SU-DHL-6 (cell line): ENCODE data around the gene PDE7B.

Experiments used
- H2AFZ ChIP-seq: fragments of 200-600 bp; sonication (generic); 2 replicates; pipeline ENCODE4 v1.6.1; 2014; ENCODE audit warnings: low read depth, mild to moderate bottlenecking, moderate library complexity, mixed read lengths, antibody characterized with exemption, low read length; ENCODE audit not compliant: severe bottlenecking
- H3F3A ChIP-seq: fragments of 200-600 bp; shearing (Covaris generic); 2 replicates; pipeline ENCODE4 v1.6.0; 2016; ENCODE audit warnings: antibody characterized with exemption, mild to moderate bottlenecking; ENCODE audit not compliant: insufficient read depth
- H3K27ac ChIP-seq: fragments of 200-600 bp; sonication (generic); 2 replicates; pipeline ENCODE4 v1.5.1; 2016; ENCODE audit warnings: low read depth, mild to moderate bottlenecking, low read length, moderate library complexity, mixed read lengths
- H3K27me3 ChIP-seq: fragments of 200-600 bp; sonication (generic), shearing (Covaris generic); 2 replicates; pipeline ENCODE4 v1.6.0; 2014; ENCODE audit warnings: mild to moderate bottlenecking, low read length
- H3K36me3 ChIP-seq: fragments of 200-600 bp; sonication (generic); 2 replicates; pipeline ENCODE4 v1.6.1; 2014; ENCODE audit warnings: mild to moderate bottlenecking, low read length, mixed read lengths
- H3K4me2 ChIP-seq: fragments of 300-600, 200-600 bp; shearing (Covaris generic), sonication (generic); 2 replicates; pipeline ENCODE4 v1.6.0; 2014; ENCODE audit warnings: low read length, low read depth, mild to moderate bottlenecking; ENCODE audit not compliant: poor library complexity, severe bottlenecking
- H3K4me3 ChIP-seq: fragments of 200-600 bp; sonication (generic); 2 replicates; pipeline ENCODE4 v1.5.1; 2014; ENCODE audit warnings: antibody characterized with exemption, low read length, mild to moderate bottlenecking, mixed read lengths; ENCODE audit not compliant: insufficient read depth, poor library complexity, severe bottlenecking
- H3K79me2 ChIP-seq: fragments of 200-600 bp; sonication (generic); 2 replicates; pipeline ENCODE4 v1.6.1; 2014; ENCODE audit warnings: mild to moderate bottlenecking, low read length, moderate library complexity; ENCODE audit not compliant: insufficient read depth
- H3K9ac ChIP-seq: fragments of 200-600 bp; sonication (generic); 2 replicates; pipeline ENCODE4 v1.7.0; 2014; ENCODE audit warnings: mild to moderate bottlenecking, low read length
- H3K9me2 ChIP-seq: fragments of 200-600 bp; sonication (generic); replicated peaks from 2 replicates; pipeline ENCODE4 v1.6.1; 2014; ENCODE audit warnings: low read length; ENCODE audit not compliant: insufficient read depth
- H3K9me3 ChIP-seq: fragments of 200-600 bp; sonication (generic); 2 replicates; pipeline ENCODE4 v1.6.1; 2014; ENCODE audit warnings: low read length, mixed read lengths; ENCODE audit not compliant: insufficient read depth
- H4K20me1 ChIP-seq: fragments of 200-600 bp; sonication (generic); 2 replicates; pipeline ENCODE4 v1.6.1; 2014; ENCODE audit warnings: low read depth, mild to moderate bottlenecking, antibody characterized with exemption, low read length, moderate library complexity, mixed read lengths
- EZH2phosphoT487 ChIP-seq: fragments of 200-600 bp; sonication (generic), shearing (Covaris generic); conservative IDR thresholded peaks from 2 replicates; pipeline ENCODE4 v1.6.1; 2018; ENCODE audit warnings: mild to moderate bottlenecking, antibody characterized with exemption, low read length, moderate library complexity, mixed read lengths
- TF ChIP-seq, protein P1 (sequence below): fragments of 200-600 bp; sonication (generic); IDR thresholded peaks from one replicate; pipeline ENCODE4 v1.5.1; 2017; ENCODE audit warnings: antibody characterized with exemption, mild to moderate bottlenecking, low read length, moderate library complexity; ENCODE audit not compliant: insufficient read depth, poor library complexity, severe bottlenecking

PDE7B gene

DNA sequence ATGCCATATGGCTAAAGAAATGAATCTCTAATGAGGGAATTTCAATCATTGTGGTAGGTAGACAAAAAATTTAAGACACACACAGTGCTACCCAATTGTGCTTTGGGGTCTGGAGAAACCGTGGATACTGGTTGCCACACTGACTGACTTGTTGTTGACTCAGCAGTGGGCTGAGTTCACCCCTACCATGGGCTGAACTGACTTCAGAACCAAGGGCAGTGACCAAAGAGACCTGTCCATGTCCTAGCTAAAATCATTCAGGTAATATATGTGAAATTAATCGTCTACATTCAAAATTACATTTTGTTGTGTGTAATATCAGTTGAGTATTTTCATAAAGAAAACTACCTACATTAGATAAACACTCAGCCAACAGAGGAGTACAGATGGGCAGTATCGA, 131.6 kb downstream of the PDE7B start:
- Histone ChIP-seq H3K36me3 (no peaks in the 10 kb centered on the region), H3K4me2 (no peak overlapping the region), H3K27ac (no peak overlapping the region), H3K79me2 (no peaks in the 10 kb centered on the region), H3K27me3 (no peaks in the 10 kb centered on the region), H3K9ac (no peak overlapping the region), H3K9me2 (no peaks in the 10 kb centered on the region), H3K4me3 (no peak overlapping the region), H3F3A (no peaks in the 10 kb centered on the region), H4K20me1 (no peaks in the 10 kb centered on the region), H2AFZ (no peak overlapping the region), H3K9me3 (no peaks in the 10 kb centered on the region)
- TF ChIP-seq, protein P1, sequence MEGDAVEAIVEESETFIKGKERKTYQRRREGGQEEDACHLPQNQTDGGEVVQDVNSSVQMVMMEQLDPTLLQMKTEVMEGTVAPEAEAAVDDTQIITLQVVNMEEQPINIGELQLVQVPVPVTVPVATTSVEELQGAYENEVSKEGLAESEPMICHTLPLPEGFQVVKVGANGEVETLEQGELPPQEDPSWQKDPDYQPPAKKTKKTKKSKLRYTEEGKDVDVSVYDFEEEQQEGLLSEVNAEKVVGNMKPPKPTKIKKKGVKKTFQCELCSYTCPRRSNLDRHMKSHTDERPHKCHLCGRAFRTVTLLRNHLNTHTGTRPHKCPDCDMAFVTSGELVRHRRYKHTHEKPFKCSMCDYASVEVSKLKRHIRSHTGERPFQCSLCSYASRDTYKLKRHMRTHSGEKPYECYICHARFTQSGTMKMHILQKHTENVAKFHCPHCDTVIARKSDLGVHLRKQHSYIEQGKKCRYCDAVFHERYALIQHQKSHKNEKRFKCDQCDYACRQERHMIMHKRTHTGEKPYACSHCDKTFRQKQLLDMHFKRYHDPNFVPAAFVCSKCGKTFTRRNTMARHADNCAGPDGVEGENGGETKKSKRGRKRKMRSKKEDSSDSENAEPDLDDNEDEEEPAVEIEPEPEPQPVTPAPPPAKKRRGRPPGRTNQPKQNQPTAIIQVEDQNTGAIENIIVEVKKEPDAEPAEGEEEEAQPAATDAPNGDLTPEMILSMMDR, result no peak
- TF ChIP-seq EZH2phosphoT487, result no peak

DNA sequence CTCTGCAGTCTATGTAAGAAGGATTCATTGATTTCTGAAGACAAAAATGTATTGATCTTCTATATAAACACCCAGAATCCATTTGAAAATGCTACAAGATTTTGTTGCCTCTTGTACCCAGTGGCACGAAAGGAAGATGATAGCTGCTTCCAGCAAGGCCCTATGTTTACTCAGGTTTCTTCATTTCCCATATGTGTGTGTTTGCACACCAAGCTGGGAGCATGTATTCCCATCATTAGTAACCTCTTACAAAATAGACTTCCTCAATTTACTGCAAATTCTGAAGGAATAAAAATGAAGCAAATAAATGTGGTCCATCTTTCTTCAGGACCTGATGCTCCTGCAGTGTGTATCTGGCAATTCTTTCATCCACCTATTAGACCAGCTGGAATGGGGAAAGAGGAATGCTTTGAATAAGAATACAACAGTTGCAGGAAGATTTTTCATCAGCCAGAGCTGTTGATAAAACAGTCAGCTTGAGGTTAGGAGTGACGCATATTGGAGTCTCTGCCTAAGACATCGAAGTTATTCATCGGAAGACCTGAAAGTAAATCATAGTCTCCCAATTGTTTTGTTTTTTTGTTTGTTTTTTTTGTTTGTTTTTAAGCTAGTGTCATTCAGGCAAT, 132.3 kb downstream of the PDE7B start:
- no peak overlapping the region for H3K27ac ChIP-seq
- no peak overlapping the region for H3K4me3 ChIP-seq
- H2AFZ ChIP-seq, result no peak overlapping the region
- H3K9ac ChIP-seq, result no peak overlapping the region
- no peaks in the 10 kb centered on the region for H3K36me3 ChIP-seq
- no peaks in the 10 kb centered on the region for H3K79me2 ChIP-seq
- no peaks in the 10 kb centered on the region for H3K9me3 ChIP-seq
- no peaks in the 10 kb centered on the region for H3F3A ChIP-seq
- no peaks in the 10 kb centered on the region for H3K27me3 ChIP-seq
- no peaks in the 10 kb centered on the region for H4K20me1 ChIP-seq
- no peak overlapping the region for H3K4me2 ChIP-seq
- no peaks in the 10 kb centered on the region for H3K9me2 ChIP-seq
- no peak for TF ChIP-seq EZH2phosphoT487
- TF ChIP-seq, protein P1, result no peak

DNA sequence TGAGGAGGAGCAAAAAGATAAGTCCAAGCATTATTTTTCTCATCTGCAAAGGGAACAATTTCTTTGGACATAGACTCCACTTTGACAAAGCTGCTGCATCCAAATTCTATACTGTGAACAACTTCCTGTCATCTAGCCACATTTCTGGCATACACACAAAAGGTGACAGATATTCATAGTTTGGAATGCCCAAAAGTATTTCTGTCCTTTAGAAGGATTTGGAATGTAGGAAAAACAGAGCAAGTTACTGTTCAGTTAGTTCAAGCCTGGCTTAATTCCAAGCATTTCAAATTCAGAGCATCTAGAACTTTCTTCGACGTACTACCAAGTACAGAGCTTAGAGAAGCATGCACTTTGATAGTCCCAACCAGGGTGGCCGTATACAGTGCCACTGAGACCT, 134.0 kb downstream of the PDE7B start:
- H3K9ac ChIP-seq, result no peak overlapping the region
- no peaks in the 10 kb centered on the region for H3K36me3 ChIP-seq
- no peak overlapping the region for H3K4me3 ChIP-seq
- no peaks in the 10 kb centered on the region for H3F3A ChIP-seq
- no peaks in the 10 kb centered on the region for H4K20me1 ChIP-seq
- H3K9me2 ChIP-seq, result no peaks in the 10 kb centered on the region
- no peak overlapping the region for H2AFZ ChIP-seq
- TF ChIP-seq EZH2phosphoT487, result no peak
- no peaks in the 10 kb centered on the region for H3K9me3 ChIP-seq
- no peak overlapping the region for H3K4me2 ChIP-seq
- no peaks in the 10 kb centered on the region for H3K27me3 ChIP-seq
- H3K27ac ChIP-seq, result no peak overlapping the region
- H3K79me2 ChIP-seq, result no peaks in the 10 kb centered on the region

DNA sequence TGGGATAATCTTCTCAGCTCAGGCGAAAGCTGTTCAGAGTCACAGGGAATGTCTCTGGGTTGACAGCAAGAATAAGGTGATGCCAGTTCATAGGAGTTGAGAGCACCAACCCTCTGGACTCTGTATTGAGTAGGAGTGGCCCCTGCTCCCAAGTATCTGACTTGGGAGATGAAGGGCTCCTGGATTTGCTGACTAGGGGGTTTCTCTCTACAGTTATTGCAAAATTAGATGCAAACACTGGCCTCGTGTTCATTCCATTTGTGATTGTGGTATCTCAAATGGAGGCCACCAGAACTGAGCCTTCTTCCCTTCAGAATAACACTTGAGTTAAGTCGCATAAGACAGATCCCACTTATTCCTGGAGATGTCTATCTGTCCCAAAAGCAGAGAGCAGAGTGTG, 135.7 kb downstream of the PDE7B start:
- H3K27ac ChIP-seq, result no peak overlapping the region
- no peak overlapping the region for H3K4me3 ChIP-seq
- H3F3A ChIP-seq, result no peaks in the 10 kb centered on the region
- no peak overlapping the region for H3K4me2 ChIP-seq
- H3K79me2 ChIP-seq, result no peaks in the 10 kb centered on the region
- H3K9me2 ChIP-seq, result no peaks in the 10 kb centered on the region
- no peak for TF ChIP-seq EZH2phosphoT487
- TF ChIP-seq, protein P1, result no peak
- H4K20me1 ChIP-seq, result no peaks in the 10 kb centered on the region
- H3K36me3 ChIP-seq, result no peaks in the 10 kb centered on the region
- no peaks in the 10 kb centered on the region for H3K27me3 ChIP-seq
- no peaks in the 10 kb centered on the region for H3K9me3 ChIP-seq
- H3K9ac ChIP-seq, result no peak overlapping the region
- no peak overlapping the region for H2AFZ ChIP-seq
